Panc1 (cell line): Measurements from ENCODE around the gene MTERF4. TPM values are rescaled to one million over a fixed set of nuclear protein-coding genes. Genes with fewer than 3 reads are reported as not detected.

Experiments used
- ATAC-seq: fragments of 200-7000 bp; cut with Tn5 transposase; 2 replicates; pipeline ENCODE4 v1.9.1; 2020; ENCODE audit warnings: mild to moderate bottlenecking, moderate library complexity
- BruUV-seq: library from RNA; stranded (reverse); fragments of 400-500 nt; replicated peaks from 2 replicates; lab custom pipeline; 2021; lab: Mats Ljungman, UMichigan
- CTCF ChIA-PET: fragments of 300-600 bp; sonication (Branson Sonifier 250); formaldehyde crosslinking; loops from one replicate; lab custom pipeline; 2022; ENCODE audit warnings: antibody characterized with exemption; lab: Charles Lee
- POLR2A ChIA-PET: fragments of 300-600 bp; sonication (Branson Sonifier 250); formaldehyde crosslinking; loops from one replicate; lab custom pipeline; 2022; ENCODE audit warnings: antibody characterized with exemption; lab: Charles Lee
- DNase-seq: peaks from one replicate; pipeline ENCODE4 v3.0.0-alpha.2; 2010; ENCODE audit warnings: low read depth, low spot score
- H3K27ac ChIP-seq: 2 replicates; pipeline ENCODE4 v1.5.1; 2011; ENCODE audit warnings: mild to moderate bottlenecking, low read length, inconsistent platforms
- H3K27me3 ChIP-seq: fragments of 200-500 bp; sonication (Bioruptor generic); 2 replicates; pipeline ENCODE4 v1.6.0; 2014; ENCODE audit warnings: low read length, inconsistent platforms; ENCODE audit not compliant: control insufficient read depth, insufficient read depth
- H3K36me3 ChIP-seq: fragments of 200-500 bp; sonication (Bioruptor generic); 2 replicates; pipeline ENCODE4 v1.5.1; 2014; ENCODE audit warnings: inconsistent platforms, mild to moderate bottlenecking, low read length, moderate library complexity; ENCODE audit not compliant: control insufficient read depth, insufficient read depth
- H3K4me1 ChIP-seq: 2 replicates; pipeline ENCODE4 v1.5.1; 2011; ENCODE audit warnings: inconsistent platforms, mild to moderate bottlenecking, low read length, moderate library complexity; ENCODE audit not compliant: control insufficient read depth, insufficient read depth
- H3K4me3 ChIP-seq, 2 experiments: 2 replicates each; pipeline ENCODE4 v1.5.1; 2011 to 2012; ENCODE audit warnings: low read depth in 2 of 2, low read length in 2 of 2, mild to moderate bottlenecking in 2 of 2, inconsistent platforms in 1 of 2, moderate library complexity in 1 of 2
- H3K9me3 ChIP-seq: fragments of 200-500 bp; sonication (Bioruptor generic); 2 replicates; pipeline ENCODE4 v1.5.1; 2014; ENCODE audit warnings: low read depth, mild to moderate bottlenecking, inconsistent platforms, low read length, moderate library complexity; ENCODE audit not compliant: control insufficient read depth, insufficient read depth
- POLR2AphosphoS5 ChIP-seq: IDR thresholded peaks from 2 replicates; pipeline ENCODE4 v1.6.1; 2012; ENCODE audit warnings: mild to moderate bottlenecking, low read depth, low read length, moderate library complexity
- SIN3A ChIP-seq: IDR thresholded peaks from 2 replicates; pipeline ENCODE4 v1.6.1; 2012; ENCODE audit warnings: low read depth, mild to moderate bottlenecking, low read length, moderate library complexity, borderline replicate concordance; ENCODE audit not compliant: insufficient read depth
- TCF7L2 ChIP-seq: IDR thresholded peaks from 2 replicates; pipeline ENCODE4 v1.6.1; 2011; ENCODE audit warnings: mild to moderate bottlenecking, low read depth, low read length, inconsistent platforms
- in situ Hi-C: cut with HindIII; loops from 2 replicates; pipeline ENCODE4 v1.10.0; 2016; ENCODE audit warnings: low sequenced_read_pairs, low pct_unique_long_range_greater_than_20kb
- intact Hi-C: fragments of 100-400 bp; cut with micrococcal nuclease; formaldehyde crosslinking; loops from one replicate; pipeline ENCODE4 v1.10.0; 2022; ENCODE audit not compliant: unreplicated experiment
- total RNA-seq: library from RNA; stranded (reverse); gene quantifications from one replicate; pipeline ENCODE4 v1.2.1, GENCODE V29; 2021; ENCODE audit not compliant: unreplicated experiment
- TF ChIP-seq, protein P1 (sequence below), 2 experiments: IDR thresholded peaks; 2 replicates each; pipeline ENCODE4 v1.6.1; 2011 to 2012; ENCODE audit warnings: low read depth in 2 of 2, control low read depth in 1 of 2, low read length in 1 of 2, mild to moderate bottlenecking in 1 of 2, moderate library complexity in 1 of 2; ENCODE audit not compliant: insufficient read depth in 1 of 2
- TF ChIP-seq, protein P2 (sequence below): fragments of 450-650 bp; IDR thresholded peaks from 2 replicates; pipeline ENCODE4 v1.5.1; 2017; ENCODE audit warnings: mild to moderate bottlenecking

Gene MTERF4
- total RNA-seq, 1 experiment from 2014 or later, result 28.9 TPM

DNA sequence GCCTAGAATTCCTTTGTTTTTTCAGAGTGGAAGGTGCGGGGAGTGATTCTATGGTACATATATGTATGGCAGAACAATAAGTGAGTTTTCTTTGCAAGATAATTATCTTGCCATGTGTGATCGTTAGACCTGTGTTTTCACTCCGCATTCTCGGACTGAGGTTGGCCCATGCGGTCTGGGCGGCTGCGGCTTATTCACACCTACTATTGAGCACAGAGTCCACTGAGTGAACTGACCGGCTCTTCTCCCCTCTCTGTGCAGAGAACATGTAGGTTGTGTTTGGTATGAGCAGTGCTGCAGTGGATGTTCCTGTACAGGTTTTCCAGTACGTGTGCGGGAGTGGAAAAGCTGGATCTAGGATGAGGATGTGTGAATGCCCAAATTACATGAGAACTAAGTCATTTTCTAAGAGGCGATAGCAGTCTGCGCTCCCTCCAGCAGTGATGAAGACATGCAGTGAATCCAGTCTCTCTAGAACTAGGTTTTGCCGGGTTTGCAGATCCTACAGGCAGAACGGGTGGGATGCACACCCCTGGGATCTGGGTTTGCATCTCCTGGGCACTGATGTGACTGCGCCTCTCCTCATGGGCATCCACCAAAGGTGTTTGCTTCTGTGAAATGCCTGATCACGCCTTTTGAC is 27.1 kb downstream of the MTERF4 start:
- no peaks in the 10 kb centered on the region for H3K4me1 ChIP-seq
- DNase-seq (no peak), ATAC-seq (no peak)
- no TSS peak for BruUV-seq
- POLR2A ChIA-PET, result no interaction called here
- no peaks in the 10 kb centered on the region for H3K27me3 ChIP-seq
- no peaks in the 10 kb centered on the region for H3K36me3 ChIP-seq
- TF ChIP-seq POLR2AphosphoS5 (no peak), SIN3A (no peak)
- TF ChIP-seq, protein P1, sequence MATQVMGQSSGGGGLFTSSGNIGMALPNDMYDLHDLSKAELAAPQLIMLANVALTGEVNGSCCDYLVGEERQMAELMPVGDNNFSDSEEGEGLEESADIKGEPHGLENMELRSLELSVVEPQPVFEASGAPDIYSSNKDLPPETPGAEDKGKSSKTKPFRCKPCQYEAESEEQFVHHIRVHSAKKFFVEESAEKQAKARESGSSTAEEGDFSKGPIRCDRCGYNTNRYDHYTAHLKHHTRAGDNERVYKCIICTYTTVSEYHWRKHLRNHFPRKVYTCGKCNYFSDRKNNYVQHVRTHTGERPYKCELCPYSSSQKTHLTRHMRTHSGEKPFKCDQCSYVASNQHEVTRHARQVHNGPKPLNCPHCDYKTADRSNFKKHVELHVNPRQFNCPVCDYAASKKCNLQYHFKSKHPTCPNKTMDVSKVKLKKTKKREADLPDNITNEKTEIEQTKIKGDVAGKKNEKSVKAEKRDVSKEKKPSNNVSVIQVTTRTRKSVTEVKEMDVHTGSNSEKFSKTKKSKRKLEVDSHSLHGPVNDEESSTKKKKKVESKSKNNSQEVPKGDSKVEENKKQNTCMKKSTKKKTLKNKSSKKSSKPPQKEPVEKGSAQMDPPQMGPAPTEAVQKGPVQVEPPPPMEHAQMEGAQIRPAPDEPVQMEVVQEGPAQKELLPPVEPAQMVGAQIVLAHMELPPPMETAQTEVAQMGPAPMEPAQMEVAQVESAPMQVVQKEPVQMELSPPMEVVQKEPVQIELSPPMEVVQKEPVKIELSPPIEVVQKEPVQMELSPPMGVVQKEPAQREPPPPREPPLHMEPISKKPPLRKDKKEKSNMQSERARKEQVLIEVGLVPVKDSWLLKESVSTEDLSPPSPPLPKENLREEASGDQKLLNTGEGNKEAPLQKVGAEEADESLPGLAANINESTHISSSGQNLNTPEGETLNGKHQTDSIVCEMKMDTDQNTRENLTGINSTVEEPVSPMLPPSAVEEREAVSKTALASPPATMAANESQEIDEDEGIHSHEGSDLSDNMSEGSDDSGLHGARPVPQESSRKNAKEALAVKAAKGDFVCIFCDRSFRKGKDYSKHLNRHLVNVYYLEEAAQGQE (IDR thresholded peaks at IDR 0.05; ENCODE audit: insufficient read depth in 1 of 2, low read depth in 2 of 2, low read length in 1 of 2), result no peak
- H3K4me3 ChIP-seq, result no peak overlapping the region
- intact Hi-C loops (no loop called here), in situ Hi-C loops (no loop called here)
- no peak overlapping the region for H3K27ac ChIP-seq
- CTCF ChIA-PET, result no interaction called here
- no peaks in the 10 kb centered on the region for H3K9me3 ChIP-seq

DNA sequence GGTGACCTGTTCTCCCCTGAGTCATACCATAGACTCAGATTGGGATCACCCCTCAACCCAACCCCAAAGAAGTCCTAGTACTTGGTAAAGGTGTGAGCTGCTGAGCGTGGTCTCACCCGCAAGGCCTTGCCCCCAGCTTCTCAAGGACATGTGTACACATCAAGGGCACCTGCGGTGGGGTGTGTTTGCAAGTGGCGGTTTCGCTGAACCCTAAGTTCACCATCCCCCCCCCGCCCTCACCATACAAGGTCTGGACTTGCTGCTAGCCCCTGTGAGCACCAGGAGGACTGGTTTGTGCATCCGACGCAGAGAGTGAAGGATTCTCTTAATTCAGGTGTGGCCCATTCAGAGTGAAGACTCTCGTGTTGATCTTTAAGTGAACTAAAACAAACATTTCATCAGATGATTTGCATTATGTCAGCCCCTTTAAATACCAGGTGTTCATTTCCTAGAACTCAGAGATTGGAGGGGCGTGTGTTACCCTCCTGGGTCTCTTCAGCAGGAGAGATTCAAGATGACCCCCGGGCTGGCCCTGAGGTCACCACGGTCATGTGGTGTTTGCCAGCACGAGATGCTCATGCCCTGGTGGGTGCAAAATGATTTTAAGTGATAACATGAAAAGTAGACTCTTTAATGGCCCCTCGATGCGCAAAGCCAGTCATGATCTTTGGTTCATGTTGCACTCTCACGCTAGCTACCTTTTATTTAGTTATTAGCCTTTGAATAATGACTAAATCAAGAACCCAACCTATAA is 27.8 kb downstream of the MTERF4 start:
- H3K4me3 ChIP-seq, result no peak overlapping the region
- no TSS peak for BruUV-seq
- no peaks in the 10 kb centered on the region for H3K4me1 ChIP-seq
- TF ChIP-seq POLR2AphosphoS5 (no peak), SIN3A (no peak), TCF7L2 (no peak)
- TF ChIP-seq, protein P1 (IDR thresholded peaks at IDR 0.05; ENCODE audit: insufficient read depth in 1 of 2, low read depth in 2 of 2, low read length in 1 of 2), result no peak
- TF ChIP-seq, protein P2, sequence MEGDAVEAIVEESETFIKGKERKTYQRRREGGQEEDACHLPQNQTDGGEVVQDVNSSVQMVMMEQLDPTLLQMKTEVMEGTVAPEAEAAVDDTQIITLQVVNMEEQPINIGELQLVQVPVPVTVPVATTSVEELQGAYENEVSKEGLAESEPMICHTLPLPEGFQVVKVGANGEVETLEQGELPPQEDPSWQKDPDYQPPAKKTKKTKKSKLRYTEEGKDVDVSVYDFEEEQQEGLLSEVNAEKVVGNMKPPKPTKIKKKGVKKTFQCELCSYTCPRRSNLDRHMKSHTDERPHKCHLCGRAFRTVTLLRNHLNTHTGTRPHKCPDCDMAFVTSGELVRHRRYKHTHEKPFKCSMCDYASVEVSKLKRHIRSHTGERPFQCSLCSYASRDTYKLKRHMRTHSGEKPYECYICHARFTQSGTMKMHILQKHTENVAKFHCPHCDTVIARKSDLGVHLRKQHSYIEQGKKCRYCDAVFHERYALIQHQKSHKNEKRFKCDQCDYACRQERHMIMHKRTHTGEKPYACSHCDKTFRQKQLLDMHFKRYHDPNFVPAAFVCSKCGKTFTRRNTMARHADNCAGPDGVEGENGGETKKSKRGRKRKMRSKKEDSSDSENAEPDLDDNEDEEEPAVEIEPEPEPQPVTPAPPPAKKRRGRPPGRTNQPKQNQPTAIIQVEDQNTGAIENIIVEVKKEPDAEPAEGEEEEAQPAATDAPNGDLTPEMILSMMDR, result no peak
- intact Hi-C loops (no loop called here), in situ Hi-C loops (no loop called here)
- no peaks in the 10 kb centered on the region for H3K9me3 ChIP-seq
- ChIA-PET POLR2A (interaction anchor here (0.5 kb wide), 1 partner anchor 9 kb away, joined by 6 read pairs; no protein-coding TSS in a partner anchor), CTCF (no interaction called here)
- no peak for DNase-seq
- H3K27ac ChIP-seq, result no peak overlapping the region
- no peaks in the 10 kb centered on the region for H3K36me3 ChIP-seq
- no peak for ATAC-seq
- H3K27me3 ChIP-seq, result no peaks in the 10 kb centered on the region
